Measurements from ENCODE around the gene TOMT. TPM values are rescaled to one million over a fixed set of nuclear protein-coding genes. Genes with fewer than 3 reads are reported as not detected.

The TOMT gene, protein sequence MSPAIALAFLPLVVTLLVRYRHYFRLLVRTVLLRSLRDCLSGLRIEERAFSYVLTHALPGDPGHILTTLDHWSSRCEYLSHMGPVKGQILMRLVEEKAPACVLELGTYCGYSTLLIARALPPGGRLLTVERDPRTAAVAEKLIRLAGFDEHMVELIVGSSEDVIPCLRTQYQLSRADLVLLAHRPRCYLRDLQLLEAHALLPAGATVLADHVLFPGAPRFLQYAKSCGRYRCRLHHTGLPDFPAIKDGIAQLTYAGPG
- not detected for total RNA-seq

GRCh38 chr11:72105888-72106287 lies at the start of gene TOMT:
Gene TOMT (plus strand): TSS chr11:72105924. CDS start chr11:72105952, 28 bp downstream.
- Histone ChIP-seq H3K9me3 (no peaks in the 10 kb centered on the region), H3K27ac (no peak within 1 kb of the TSS), H3K4me1 (peaks cover 2 to 25% (median 17%) of the 10 kb centered on the region in 4 donors), H3K36me3 (peaks cover 0 to 27% (median 3%) of the 10 kb centered on the region in 3 donors), H3K27me3 (no peaks in the 10 kb centered on the region), H3K4me3 (no peak within 1 kb of the TSS)
- 88 to 94% methylated on average over 4 to 13 of the region's 14 CpGs for WGBS, 2 donors
- TF ChIP-seq POLR2A (IDR thresholded peaks at IDR 0.05), result no peak
- DNase-seq (ENCODE audit: low spot score in 2 of 2), result no peak

- 72 to 77% methylated on average over 3 of the region's 3 CpGs for WGBS, 2 donors
- H3K27ac ChIP-seq, result no peak overlapping the region
- no peaks in the 10 kb centered on the region for H3K27me3 ChIP-seq
These were observed 47.2 kb upstream of the TOMT start for GRCh38 chr11:72058416-72059034.

GRCh38 chr11:72061739-72062396 lies 43.9 kb upstream of the TOMT start:
- Histone ChIP-seq H3K4me1 (peaks cover 0 to 2% (median 0%) of the 10 kb centered on the region in 4 donors), H3K27ac (no peak overlapping the region), H3K9me3 (no peaks in the 10 kb centered on the region), H3K36me3 (peaks cover 0 to 16% (median 0%) of the 10 kb centered on the region in 3 donors), H3K4me3 (no peak overlapping the region), H3K27me3 (no peaks in the 10 kb centered on the region)
- TF ChIP-seq CTCF (IDR thresholded peaks at IDR 0.05), result no peak
- TF ChIP-seq EP300 (IDR thresholded peaks at IDR 0.05), result no peak
- TF ChIP-seq POLR2A (IDR thresholded peaks at IDR 0.05), result no peak
- WGBS, 2 donors, result 86 to 90% methylated on average over 5 of the region's 5 CpGs
- no peak for DNase-seq (ENCODE audit: low spot score in 2 of 2)

More at GRCh38 chr11:72058416-72059034, 47.2 kb upstream of the TOMT start:
- H3K9me3 ChIP-seq, result no peaks in the 10 kb centered on the region
- H3K36me3 ChIP-seq, result peaks cover 0 to 16% (median 0%) of the 10 kb centered on the region in 3 donors
- no peak for TF ChIP-seq EP300 (IDR thresholded peaks at IDR 0.05)
- no peak for TF ChIP-seq CTCF (IDR thresholded peaks at IDR 0.05)
- H3K4me1 ChIP-seq, result no peaks in the 10 kb centered on the region
- no peak overlapping the region for H3K4me3 ChIP-seq
- no peak for DNase-seq (ENCODE audit: low spot score in 2 of 2)

DNA sequence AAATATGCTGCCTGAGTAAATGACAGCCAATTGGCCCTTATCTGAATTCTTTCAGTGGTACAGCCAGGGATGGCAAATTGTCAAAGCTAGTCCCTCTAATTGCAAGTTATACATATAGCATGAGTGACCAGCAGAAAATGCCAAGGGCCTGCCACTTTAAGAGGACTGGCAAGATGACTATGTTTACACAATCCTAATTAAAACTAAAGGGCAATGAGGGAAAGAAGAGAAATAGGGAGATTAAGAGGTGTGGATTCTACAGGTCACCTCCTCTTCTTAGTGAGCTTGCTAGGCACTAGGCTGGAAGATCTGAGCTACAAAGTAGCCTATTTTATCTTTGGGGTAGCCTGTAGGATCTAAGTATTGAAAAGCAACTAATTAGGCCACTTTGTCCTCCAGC lies 38.9 kb upstream of the TOMT start:
- TF ChIP-seq EP300 (IDR thresholded peaks at IDR 0.05) (no peak), CTCF (IDR thresholded peaks at IDR 0.05) (no peak), POLR2A (IDR thresholded peaks at IDR 0.05) (no peak)
- Histone ChIP-seq H3K4me1 (peaks cover 0 to 48% (median 23%) of the 10 kb centered on the region in 4 donors), H3K27ac (peak overlapping the region in 2 of 4 donors; percentile 43 to 61), H3K9me3 (no peaks in the 10 kb centered on the region), H3K4me3 (no peak overlapping the region), H3K36me3 (peaks cover 0 to 7% (median 0%) of the 10 kb centered on the region in 3 donors), H3K27me3 (no peaks in the 10 kb centered on the region)
- DNase-seq (ENCODE audit: low spot score in 2 of 2), result no peak

GRCh38 chr11:72067266-72067665 lies 38.5 kb upstream of the TOMT start:
- Histone ChIP-seq H3K4me1 (peaks cover 0 to 52% (median 24%) of the 10 kb centered on the region in 4 donors), H3K4me3 (no peak overlapping the region), H3K36me3 (peaks cover 0 to 7% (median 0%) of the 10 kb centered on the region in 3 donors), H3K9me3 (no peaks in the 10 kb centered on the region), H3K27me3 (no peaks in the 10 kb centered on the region), H3K27ac (peak overlapping the region in 2 of 4 donors; percentile 43 to 61)
- no peak for DNase-seq (ENCODE audit: low spot score in 2 of 2)
- TF ChIP-seq POLR2A (IDR thresholded peaks at IDR 0.05) (no peak), EP300 (IDR thresholded peaks at IDR 0.05) (no peak), CTCF (IDR thresholded peaks at IDR 0.05) (no peak)
